Middle frontal gyrus (tissue), 1 donor: ENCODE results near the gene FAM210A.
A peak's percentile ranks its signal among the peaks of the same experiment; 100 is the strongest.
"Not testable (repeated sequence)": the region's sequence is repeated elsewhere in the genome, so short reads cannot be mapped to it uniquely, and the experiment has no call there.

Experiments
- DNase-seq: peaks from one replicate; pipeline ENCODE4 v3.0.0-alpha.2; 2015; ENCODE audit warnings: low spot score; ENCODE audit errors: extremely low spot score

The FAM210A gene

GRCh38 chr18:13726232-13726971 is at the start of gene FAM210A, which contains the start of gene RNMT:
TSS of gene FAM210A (minus strand) at chr18:13726558. CDS start at chr18:13682077, 44,481 bp downstream.
TSS of gene RNMT (plus strand) at chr18:13726673. CDS start at chr18:13731518, 4,845 bp downstream.
- peak; percentile 96 for DNase-seq

GRCh38 chr18:13775058-13775457 is 48.7 kb upstream of the FAM210A start:
- DNase-seq, result no peak

GRCh38 chr18:13762690-13763439 is 36.5 kb upstream of the FAM210A start:
- DNase-seq, result no peak

- DNase-seq, result no peak
These were observed 33.7 kb upstream of the FAM210A start for GRCh38 chr18:13760047-13760446.

- DNase-seq, result no peak
These were observed 32.3 kb upstream of the FAM210A start for GRCh38 chr18:13758622-13759021.

- no peak for DNase-seq
These were observed 30.3 kb upstream of the FAM210A start for GRCh38 chr18:13756671-13757070.

- no peak for DNase-seq
These were observed 29.9 kb upstream of the FAM210A start for GRCh38 chr18:13756261-13756660.

GRCh38 chr18:13751599-13751998 is 25.2 kb upstream of the FAM210A start:
- DNase-seq, result not testable (repeated sequence)

- no peak for DNase-seq
These were observed 20.3 kb upstream of the FAM210A start for GRCh38 chr18:13746633-13747032.

- no peak for DNase-seq
These were observed 19.3 kb upstream of the FAM210A start for GRCh38 chr18:13745696-13746095.

GRCh38 chr18:13735681-13736080 is 9.3 kb upstream of the FAM210A start:
- no peak for DNase-seq

GRCh38 chr18:13730481-13730880 is 4.1 kb upstream of the FAM210A start:
- DNase-seq, result no peak

GRCh38 chr18:13726972-13727331 is 594 bp upstream of the FAM210A start:
- DNase-seq, result no peak

GRCh38 chr18:13725566-13726231 is 659 bp downstream of the FAM210A start:
- no peak for DNase-seq

- DNase-seq, result no peak
These were observed 5.5 kb downstream of the FAM210A start for GRCh38 chr18:13720847-13721246.

- no peak for DNase-seq
These were observed 6.2 kb downstream of the FAM210A start for GRCh38 chr18:13720123-13720522.

GRCh38 chr18:13716916-13717315 is 9.4 kb downstream of the FAM210A start:
- DNase-seq, result no peak

- DNase-seq, result no peak
These were observed 11.0 kb downstream of the FAM210A start for GRCh38 chr18:13715330-13715729.

GRCh38 chr18:13713455-13714055 is 12.8 kb downstream of the FAM210A start:
- DNase-seq, result no peak

GRCh38 chr18:13712400-13713131 is 13.8 kb downstream of the FAM210A start:
- DNase-seq, result no peak

GRCh38 chr18:13710414-13710831 is 15.9 kb downstream of the FAM210A start:
- DNase-seq, result no peak
